Lung (tissue), 13 donors: ENCODE measurements around the gene TMEM131. TPM values are rescaled to one million over a fixed set of nuclear protein-coding genes. Genes with fewer than 3 reads are reported as not detected.

Source experiments
- ATAC-seq: fragments of 200-7000 bp; cut with Tn5 transposase; one replicate; pipeline ENCODE4 v1.9.1; 2020; ENCODE audit warnings: moderate number of reproducible peaks; ENCODE audit not compliant: insufficient read depth, low FRiP score
- DNase-seq, 3 donors: peaks; one replicate each; pipeline ENCODE4 v3.0.0-alpha.2; 2013 to 2017
- H3K27ac ChIP-seq, 2 donors: one replicate each; pipeline ENCODE4 v1.5.1; 2013; ENCODE audit warnings: mild to moderate bottlenecking in 2 of 2, moderate library complexity in 2 of 2, control low read depth in 1 of 2, inconsistent platforms in 1 of 2, low read depth in 1 of 2, low read length in 1 of 2
- H3K27me3 ChIP-seq, 3 donors: one replicate each; pipeline ENCODE4 v1.5.1; 2013; ENCODE audit warnings: low read length in 2 of 3; ENCODE audit not compliant: control insufficient read depth in 3 of 3, insufficient read depth in 3 of 3
- H3K36me3 ChIP-seq, 4 donors: one replicate each; pipeline ENCODE4 v1.5.1; 2013; ENCODE audit warnings: low read length in 4 of 4, mild to moderate bottlenecking in 1 of 4, moderate library complexity in 1 of 4; ENCODE audit not compliant: control insufficient read depth in 4 of 4, insufficient read depth in 4 of 4
- H3K4me1 ChIP-seq, 5 donors: one replicate each; pipeline ENCODE4 v1.5.1; 2013; ENCODE audit warnings: low read length in 5 of 5, mild to moderate bottlenecking in 2 of 5, moderate library complexity in 1 of 5; ENCODE audit not compliant: control insufficient read depth in 5 of 5, insufficient read depth in 5 of 5
- H3K4me3 ChIP-seq: one replicate; pipeline ENCODE4 v1.5.1; 2013; ENCODE audit warnings: mild to moderate bottlenecking, control low read depth, moderate library complexity
- H3K9ac ChIP-seq, 2 donors: one replicate each; pipeline ENCODE4 v1.5.1; 2013; ENCODE audit warnings: low read length in 2 of 2, control low read depth in 1 of 2; ENCODE audit not compliant: insufficient read depth in 1 of 2
- H3K9me3 ChIP-seq, 4 donors: one replicate each; pipeline ENCODE4 v1.5.1; 2013; ENCODE audit warnings: low read length in 3 of 4, mild to moderate bottlenecking in 1 of 4, moderate library complexity in 1 of 4; ENCODE audit not compliant: control insufficient read depth in 4 of 4, insufficient read depth in 3 of 4
- WGBS, 2 donors: extraction: QIAGEN DNeasy Blood & Tissue Kit; methylation state at CpG; one replicate each; pipeline ENCODE4 v1.1.7; 2013; 5-methylcytosine and 5-hydroxymethylcytosine counted together
- polyA plus RNA-seq, 2 donors: library from polyadenylated mRNA; stranded (reverse); fragments of 200-250 nt; gene quantifications; one replicate each; pipeline ENCODE4 v1.2.1, GENCODE V29; 2013
- small RNA-seq: library from RNA; depleted of rRNA; stranded (forward); fragments of <200 nt; gene quantifications from one replicate; pipeline ENCODE3, GENCODE V24; 2014; ENCODE audit warnings: low replicate concordance
- total RNA-seq, 2 donors: library from RNA; depleted of rRNA in 1 of 2; stranded (reverse); fragments of >200 nt in 1 of 2; gene quantifications; one replicate each; pipeline ENCODE4 v1.2.1, GENCODE V29; 2014 to 2021
- TF ChIP-seq, protein P1 (sequence below): IDR thresholded peaks from 2 replicates; pipeline ENCODE4 v1.5.1; 2012; ENCODE audit warnings: mild to moderate bottlenecking; ENCODE audit errors: control extremely low read depth, extremely low read depth
- donor health status: control.
- donor health status: control.
- donor health status: Bipolar disorder and iron deficiency.
- donor health status: healthy.
- donor health status: DM: yes; HTN: yes; CAD: no.

The TMEM131 gene
- total and polyA plus RNA-seq, 4 donors: 9.3 to 54.0 (median 23.7) TPM

DNA sequence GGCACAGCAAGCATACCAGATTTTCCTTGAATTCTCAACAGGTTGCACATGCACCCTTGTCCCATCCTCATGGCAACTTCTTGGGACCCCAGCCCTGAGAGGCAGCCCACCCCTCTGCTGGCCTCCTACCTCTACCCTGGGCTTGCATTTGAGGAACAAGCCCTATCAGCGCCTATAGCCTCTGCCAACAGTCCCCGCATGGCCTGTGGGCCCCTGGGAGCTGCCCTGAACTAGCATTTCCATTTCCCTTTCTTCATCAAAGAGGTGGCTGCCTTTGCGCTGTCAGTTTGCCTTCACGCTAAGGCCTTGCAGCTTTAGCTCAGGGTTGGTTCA is 287.7 kb downstream of the TMEM131 start:
- H3K9me3 ChIP-seq: no peaks in the 10 kb centered on the region
- ATAC-seq (no peak), DNase-seq (no peak)
- no peak overlapping the region for H3K4me3 ChIP-seq
- WGBS, 2 donors: 61 to 75% methylated on average over 4 of the region's 4 CpGs
- TF ChIP-seq, protein P1, sequence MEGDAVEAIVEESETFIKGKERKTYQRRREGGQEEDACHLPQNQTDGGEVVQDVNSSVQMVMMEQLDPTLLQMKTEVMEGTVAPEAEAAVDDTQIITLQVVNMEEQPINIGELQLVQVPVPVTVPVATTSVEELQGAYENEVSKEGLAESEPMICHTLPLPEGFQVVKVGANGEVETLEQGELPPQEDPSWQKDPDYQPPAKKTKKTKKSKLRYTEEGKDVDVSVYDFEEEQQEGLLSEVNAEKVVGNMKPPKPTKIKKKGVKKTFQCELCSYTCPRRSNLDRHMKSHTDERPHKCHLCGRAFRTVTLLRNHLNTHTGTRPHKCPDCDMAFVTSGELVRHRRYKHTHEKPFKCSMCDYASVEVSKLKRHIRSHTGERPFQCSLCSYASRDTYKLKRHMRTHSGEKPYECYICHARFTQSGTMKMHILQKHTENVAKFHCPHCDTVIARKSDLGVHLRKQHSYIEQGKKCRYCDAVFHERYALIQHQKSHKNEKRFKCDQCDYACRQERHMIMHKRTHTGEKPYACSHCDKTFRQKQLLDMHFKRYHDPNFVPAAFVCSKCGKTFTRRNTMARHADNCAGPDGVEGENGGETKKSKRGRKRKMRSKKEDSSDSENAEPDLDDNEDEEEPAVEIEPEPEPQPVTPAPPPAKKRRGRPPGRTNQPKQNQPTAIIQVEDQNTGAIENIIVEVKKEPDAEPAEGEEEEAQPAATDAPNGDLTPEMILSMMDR: no peak
- H3K36me3 ChIP-seq: no peaks in the 10 kb centered on the region
- H3K27me3 ChIP-seq: no peaks in the 10 kb centered on the region
- no peaks in the 10 kb centered on the region for H3K4me1 ChIP-seq
- H3K9ac ChIP-seq: no peak overlapping the region
- H3K27ac ChIP-seq: no peak overlapping the region

DNA sequence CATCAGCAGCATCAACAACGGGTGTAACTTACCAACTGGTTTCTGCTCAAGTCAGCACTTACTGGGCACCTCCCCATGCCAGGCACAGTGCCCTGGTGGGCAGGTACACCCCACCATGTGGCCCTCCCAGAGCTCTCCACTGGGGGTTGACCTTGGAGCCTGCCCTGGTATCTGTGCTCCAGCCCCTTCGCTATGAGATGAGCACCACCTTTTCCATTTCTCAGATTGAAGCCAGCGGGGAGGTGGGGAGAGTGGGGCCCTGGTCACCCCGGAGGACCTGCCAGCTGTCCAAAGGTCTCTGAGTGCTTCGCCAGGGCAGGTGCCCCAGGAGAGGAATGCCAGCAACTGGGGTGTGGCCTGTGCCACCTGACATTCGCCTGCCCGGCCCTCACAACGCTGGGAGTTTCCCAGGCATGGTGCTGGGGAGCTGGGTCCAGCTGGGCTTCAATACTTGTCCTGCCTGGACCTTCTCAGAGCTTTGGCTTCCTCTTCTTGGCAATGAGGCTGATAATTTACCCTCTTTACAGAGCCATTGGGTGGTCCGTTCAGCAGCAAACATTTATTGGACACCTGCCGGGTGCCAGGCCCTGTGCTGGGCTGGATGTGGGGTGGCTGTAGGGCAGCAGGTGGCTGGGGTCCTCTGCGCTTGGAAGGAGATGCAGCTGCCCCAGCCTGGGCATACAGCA is 288.2 kb downstream of the TMEM131 start:
- Histone ChIP-seq H3K4me3 (no peak overlapping the region), H3K36me3 (no peaks in the 10 kb centered on the region), H3K9me3 (no peaks in the 10 kb centered on the region), H3K27me3 (no peaks in the 10 kb centered on the region), H3K4me1 (no peaks in the 10 kb centered on the region), H3K27ac (no peak overlapping the region), H3K9ac (no peak overlapping the region)
- ATAC-seq: no peak
- WGBS, 2 donors: 79 to 90% methylated on average over 11 of the region's 11 CpGs
- DNase-seq: no peak
- TF ChIP-seq, protein P1: no peak

DNA sequence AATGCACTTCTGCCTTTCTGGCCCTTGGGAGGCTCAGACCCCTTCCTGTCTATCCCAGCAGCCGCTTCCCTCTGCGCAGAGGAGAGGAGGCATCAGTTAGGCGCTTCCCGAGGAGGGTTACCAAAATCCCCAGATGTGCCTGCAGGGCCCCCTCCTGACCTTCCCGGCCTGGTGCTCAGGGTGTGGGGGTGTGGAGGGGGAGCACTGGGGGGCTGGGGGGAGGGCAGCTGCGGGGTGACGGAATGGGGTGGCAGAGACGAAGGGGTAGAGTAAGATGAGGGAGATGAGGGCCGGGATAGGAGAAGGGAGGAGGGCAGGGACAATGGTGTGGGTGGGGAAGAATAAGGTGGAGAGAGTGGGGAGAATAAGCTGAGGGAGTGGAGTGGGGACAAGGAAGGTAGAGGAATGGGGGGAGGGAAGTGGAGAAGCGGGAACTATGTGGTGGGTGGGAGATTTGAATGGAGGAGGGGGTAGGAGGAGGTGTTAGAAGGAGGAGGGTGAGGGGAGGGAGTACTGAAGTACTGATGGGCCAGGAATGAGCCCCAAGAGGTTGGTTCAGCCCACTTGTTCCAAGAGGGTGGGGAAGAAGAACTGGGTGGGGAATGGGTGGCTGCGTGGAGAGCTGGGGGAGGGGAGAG is 288.9 kb downstream of the TMEM131 start:
- H3K4me1 ChIP-seq: no peaks in the 10 kb centered on the region
- H3K27me3 ChIP-seq: no peaks in the 10 kb centered on the region
- WGBS, 2 donors: 72 to 77% methylated on average over 9 to 11 of the region's 11 CpGs
- H3K9ac ChIP-seq: no peak overlapping the region
- DNase-seq (no peak), ATAC-seq (no peak)
- no peak overlapping the region for H3K27ac ChIP-seq
- no peaks in the 10 kb centered on the region for H3K9me3 ChIP-seq
- H3K4me3 ChIP-seq: no peak overlapping the region
- TF ChIP-seq, protein P1: no peak
- no peaks in the 10 kb centered on the region for H3K36me3 ChIP-seq

Small RNA genes lying within 50 kb of the gene (small RNA-seq; reads per million reads assigned to genes)
- gene HMGN1P36 (not detected), gene RNU7-96P (not detected)

Other genes with a start within 250 kb of the TMEM131 start
- 10 to 100 TPM; 17.8 to 29.2 TPM for gene VWA3B, start 91.2 kb upstream of the TMEM131 start, total RNA-seq
- 1 to 10 TPM; 3.5 to 4.6 TPM for gene VWA3B, start 91.2 kb upstream of the TMEM131 start, polyA plus RNA-seq